HT1080 (cell line): Measurements from ENCODE around the gene ENPP6. TPM values are rescaled to one million over a fixed set of nuclear protein-coding genes. Genes with fewer than 3 reads are reported as not detected.
"Not testable (repeated sequence)": the region's sequence is repeated elsewhere in the genome, so short reads cannot be mapped to it uniquely, and the experiment has no call there.

Experiments
- DNase-seq: peaks from one replicate; pipeline ENCODE4 v3.0.0-alpha.2; 2015; ENCODE audit warnings: low read depth
- total RNA-seq: library from RNA; depleted of rRNA; stranded (reverse); fragments of >200 nt; shearing (Covaris generic); gene quantifications from 2 replicates; pipeline ENCODE4 v1.2.3, GENCODE V29; 2014

ENPP6 gene
- total RNA-seq, 1 experiment from 2014 or later = not detected

DNA sequence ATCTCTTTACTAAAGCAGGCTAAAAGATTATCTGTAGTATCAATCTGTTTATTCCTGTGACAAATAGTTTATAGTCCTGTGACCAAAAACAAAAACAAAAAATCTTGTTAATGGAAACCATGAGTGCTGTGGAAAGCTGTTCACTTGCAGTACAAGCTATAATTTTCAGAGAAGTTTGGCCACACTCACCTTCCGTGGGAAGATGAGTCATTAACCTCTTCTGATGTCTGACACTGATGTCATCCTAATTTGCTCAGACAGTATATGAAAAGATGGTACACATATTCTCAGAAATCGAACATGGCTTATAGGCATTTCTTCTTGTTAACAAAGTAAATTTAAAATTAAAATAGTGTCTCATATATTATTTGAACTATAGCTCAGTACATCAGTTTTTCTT, 19.9 kb upstream of the ENPP6 start:
- DNase-seq = no peak

GRCh38 chr4:184235526-184235925, 17.9 kb upstream of the ENPP6 start:
- no peak for DNase-seq

DNA sequence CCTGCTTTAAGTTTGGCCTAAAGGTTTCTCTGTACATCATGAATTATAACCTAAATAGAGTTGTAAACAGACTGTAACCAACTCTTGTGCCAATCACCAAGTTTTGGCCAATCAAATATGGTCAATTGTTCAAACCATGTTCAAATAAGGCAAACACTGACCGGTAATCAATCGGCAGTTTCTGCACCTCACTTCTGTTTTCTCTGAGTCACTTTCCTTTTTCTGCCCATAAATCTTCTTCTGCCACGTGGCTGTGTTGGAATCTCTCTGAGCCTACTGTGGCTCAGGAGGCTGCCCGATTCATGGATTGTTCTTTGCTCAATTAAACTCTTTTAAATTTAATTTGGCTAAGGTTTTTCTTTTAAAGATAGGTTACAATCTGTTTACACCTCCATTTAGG, 16.5 kb upstream of the ENPP6 start:
- DNase-seq = no peak

- no peak for DNase-seq
Observed at GRCh38 chr4:184232975-184233374, 15.3 kb upstream of the ENPP6 start.

GRCh38 chr4:184232202-184232601, 14.5 kb upstream of the ENPP6 start:
- DNase-seq = no peak

- DNase-seq = no peak
Observed at GRCh38 chr4:184231573-184231972, 13.9 kb upstream of the ENPP6 start.

DNA sequence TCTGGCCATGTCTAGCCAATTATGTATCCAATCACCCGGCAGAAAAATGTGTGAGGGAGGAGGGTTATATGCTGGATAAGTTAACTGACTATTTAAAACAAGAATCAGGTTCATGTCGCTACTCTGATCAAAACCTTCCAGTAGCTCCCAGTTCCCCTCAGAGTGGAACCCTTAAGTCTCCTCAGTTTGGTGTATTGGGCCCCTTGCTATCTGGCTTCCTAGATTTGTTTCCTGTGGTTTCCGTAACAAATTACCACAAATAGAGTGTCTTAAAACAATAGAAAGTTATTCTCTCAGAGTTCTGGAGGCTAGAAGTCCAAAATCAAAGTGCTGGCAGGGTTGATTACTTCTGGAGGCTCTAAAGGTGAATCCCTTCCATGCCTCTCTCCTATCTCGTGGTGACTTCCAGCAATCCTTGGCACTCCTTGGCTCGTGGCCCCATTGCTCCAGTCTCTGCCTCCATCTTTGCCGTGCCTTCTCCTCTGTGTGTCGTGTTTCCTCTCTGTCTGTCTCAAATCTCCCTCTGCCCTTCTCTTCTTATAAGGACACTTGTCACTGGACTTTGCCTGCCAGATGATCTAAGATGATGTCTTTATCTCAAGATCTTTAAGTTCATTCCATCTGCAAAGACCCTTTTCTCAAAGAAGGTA, 10.5 kb upstream of the ENPP6 start:
- no peak for DNase-seq

GRCh38 chr4:184216515-184216914, 1.2 kb downstream of the ENPP6 start:
- no peak for DNase-seq

DNA sequence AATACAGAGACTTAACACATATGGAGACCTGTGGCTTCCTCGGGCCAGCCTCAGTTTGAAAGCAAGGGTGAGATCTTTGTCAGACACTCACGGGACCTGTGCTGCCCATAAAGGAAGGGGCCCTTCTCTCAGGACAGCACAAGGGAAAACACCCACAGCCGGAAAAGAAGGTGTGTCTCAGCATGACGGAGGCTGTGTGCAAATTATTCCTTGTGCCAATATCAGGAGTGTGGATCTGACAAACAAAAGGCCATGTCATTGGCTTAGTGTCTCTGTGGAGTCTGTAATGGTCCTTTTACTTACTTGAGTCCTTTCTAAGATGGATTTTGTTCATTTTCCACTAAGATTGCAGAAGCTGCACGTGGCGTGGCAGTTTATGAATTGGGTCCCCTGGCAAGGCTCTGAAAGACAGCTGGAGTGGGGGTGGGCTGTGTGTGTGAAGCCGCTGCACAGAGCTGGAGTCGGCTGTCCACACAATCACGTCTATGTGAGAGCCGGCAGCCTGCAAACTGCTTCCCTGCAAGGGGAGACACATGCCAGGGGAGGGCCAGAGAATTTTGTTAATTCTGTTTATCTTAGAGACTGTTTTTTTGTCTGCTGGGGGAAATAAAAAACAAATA, 1.9 kb downstream of the ENPP6 start:
- DNase-seq = no peak

- no peak for DNase-seq
Observed at GRCh38 chr4:184214931-184215330, 2.7 kb downstream of the ENPP6 start.

GRCh38 chr4:184207734-184208607, 9.7 kb downstream of the ENPP6 start:
- not testable (repeated sequence) for DNase-seq

DNA sequence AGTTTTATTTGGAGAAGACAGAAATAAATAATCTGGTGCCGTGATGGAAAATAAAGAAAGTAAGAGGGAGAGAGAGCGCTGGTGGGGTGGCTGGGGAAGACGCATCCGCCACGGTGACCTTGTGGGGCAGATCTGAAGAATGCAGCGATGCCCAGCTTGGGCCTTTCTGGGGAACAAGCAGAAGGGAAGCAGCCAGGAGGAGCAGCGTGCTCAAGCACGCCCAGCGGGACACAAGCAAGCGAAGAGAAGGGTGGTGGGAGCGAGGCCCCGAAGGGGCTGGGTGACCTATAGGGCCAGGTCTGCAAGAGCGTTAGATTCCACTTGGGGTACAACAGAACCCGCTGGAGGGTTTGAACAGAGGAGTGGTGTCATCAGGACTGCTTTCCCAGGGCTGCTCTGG, 12.4 kb downstream of the ENPP6 start:
- no peak for DNase-seq

DNA sequence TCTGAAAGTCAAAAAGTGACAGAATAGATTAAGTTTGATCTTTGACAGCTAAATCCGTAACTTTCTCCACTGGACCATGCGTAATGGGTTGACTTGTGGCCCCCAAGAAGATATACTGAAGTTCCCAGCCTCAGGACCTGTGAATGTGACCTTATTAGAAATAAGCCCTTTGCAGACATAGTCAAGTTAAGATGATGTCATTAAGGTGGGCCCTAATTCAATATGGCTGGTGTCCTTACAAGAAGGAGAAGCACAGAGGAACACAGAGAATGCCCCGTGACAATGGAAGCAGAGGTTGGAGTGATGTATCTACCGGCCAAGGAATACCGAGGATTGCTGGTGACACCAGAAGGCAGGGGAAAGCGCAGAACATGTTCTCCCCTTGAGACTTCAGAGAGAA, 14.4 kb downstream of the ENPP6 start:
- no peak for DNase-seq

DNA sequence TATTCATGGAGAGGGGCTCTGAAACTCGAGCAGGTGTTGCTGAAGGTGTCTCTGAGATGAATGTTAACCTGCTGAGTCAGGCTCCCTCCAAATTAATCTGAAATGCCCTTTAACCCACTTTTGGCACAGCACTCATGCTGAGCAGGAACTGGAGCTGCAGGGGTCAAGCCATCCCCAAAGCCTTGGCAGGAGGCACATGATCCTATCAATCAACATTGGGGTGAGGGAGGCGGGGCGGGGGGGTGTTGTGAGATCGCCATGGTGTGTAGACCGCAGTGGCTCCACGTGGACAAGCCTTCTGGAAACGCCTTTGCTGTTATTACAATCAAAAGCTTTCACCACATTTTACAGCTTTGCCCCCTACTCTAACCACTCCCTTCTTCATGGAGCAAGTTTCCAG, 16.5 kb downstream of the ENPP6 start:
- no peak for DNase-seq

DNA sequence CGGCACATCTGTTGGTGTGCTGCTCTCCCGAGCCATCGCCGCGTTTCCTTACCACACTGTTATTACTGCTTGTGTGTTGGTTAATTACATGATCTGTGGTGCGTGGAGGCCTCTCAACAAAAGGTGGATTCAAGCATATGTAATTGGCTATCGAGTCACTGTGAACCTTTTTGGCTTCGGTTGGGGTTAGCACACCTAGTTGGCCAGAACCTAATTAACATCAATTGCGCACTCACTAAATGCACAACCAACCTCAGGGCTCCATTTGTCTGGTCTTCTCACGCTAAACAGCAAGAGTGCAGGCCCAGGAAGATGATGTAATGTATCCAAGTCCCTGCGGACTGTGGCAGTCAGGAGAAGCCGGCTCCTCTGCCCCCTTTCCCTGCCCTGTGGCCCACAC, 17.4 kb downstream of the ENPP6 start:
- no peak for DNase-seq

- no peak for DNase-seq
Observed at GRCh38 chr4:184199780-184200179, 17.9 kb downstream of the ENPP6 start.

DNA sequence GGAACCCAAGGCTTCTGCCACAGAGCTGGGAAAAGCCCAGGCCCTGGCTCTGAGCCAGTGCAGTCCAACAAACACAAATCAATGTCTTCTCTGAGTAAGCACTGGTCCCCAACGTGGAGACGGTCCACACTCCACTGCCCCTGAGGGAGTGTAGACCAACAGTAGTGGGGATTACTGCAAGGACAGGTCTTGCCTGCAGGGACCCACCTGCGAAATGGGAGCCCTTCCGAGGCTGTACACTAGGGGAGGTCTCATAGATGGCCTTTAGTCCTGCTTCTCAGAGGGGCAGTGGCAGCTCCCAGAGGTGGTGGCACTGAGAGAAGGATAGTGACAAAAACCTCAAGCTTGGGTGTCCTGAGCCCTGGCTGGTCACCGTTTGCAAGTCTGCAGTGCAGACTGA, 19.5 kb downstream of the ENPP6 start:
- DNase-seq = no peak

DNA sequence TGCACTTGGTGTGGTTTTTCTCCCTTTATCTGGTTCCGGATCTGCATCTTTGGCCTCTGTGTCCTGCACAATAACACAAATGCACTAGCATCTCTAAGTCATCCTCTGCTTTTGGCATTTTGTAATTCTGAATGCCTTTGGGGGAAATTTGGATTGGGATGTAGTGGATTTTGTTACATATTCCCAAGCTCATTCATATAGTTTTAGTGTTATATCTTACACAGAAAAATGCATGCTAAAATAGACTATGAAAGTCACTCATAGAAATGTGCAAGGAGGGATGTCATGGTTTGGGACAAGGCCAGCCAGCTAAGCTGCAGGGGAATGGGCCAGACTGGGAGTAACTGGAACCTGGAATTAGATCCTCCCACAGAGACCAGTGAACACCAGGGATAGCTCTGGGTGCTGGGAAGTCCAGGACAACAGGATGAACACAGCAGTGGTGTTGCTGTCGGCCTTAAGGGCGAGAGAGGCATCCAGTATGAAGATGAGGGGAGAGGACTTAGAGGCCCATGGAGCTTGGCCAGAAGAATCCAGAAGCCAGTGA, 20.1 kb downstream of the ENPP6 start:
- no peak for DNase-seq

- no peak for DNase-seq
Observed at GRCh38 chr4:184196730-184197385, 20.8 kb downstream of the ENPP6 start.

DNA sequence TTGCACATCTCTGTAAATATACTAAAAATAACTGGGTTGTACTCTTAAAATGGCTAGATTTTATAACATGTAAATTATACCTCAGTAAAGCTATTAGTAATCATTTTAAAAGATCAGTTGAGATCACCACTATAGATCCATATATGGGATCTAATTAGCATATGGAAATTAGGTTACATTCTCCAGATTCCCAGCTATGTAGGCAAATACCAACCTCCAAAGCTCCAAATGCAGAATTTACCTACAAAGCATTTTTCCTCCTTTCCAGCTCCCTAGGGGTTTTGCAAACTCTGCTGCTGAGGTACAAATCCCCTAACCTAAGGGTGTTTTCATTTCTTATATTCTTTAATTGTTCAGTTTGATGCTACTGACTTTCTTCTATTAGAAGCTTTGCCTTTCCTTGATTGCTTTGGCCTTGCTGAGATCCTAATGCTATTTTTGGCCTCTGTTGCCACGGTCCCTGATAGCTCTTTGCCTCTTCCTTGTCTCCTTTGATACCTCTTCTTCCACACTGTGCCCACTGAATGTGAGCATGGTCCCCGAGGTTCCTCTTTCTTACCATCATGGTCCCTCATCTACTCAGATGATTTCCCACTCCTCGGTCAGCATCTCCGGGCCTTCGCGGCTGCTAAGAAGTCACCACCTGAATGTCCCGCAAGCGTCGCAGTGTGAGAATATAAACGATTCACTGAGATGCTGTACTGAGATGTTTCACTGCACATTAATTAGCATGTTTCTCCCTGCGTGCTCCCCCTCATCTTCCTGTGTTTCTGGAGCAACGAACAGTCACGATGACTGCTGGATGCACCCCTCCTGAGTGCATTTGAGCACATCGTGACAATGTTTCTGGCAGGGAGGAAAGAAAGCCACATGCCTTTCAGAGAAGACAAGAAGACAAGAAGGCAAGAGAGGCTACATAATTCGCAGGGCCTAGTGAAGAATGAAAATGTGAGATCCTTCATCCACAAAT, 23.8 kb downstream of the ENPP6 start:
- peak; percentile 34 for DNase-seq
